Measurements from ENCODE around the gene RECK. TPM values are rescaled to one million over a fixed set of nuclear protein-coding genes. Genes with fewer than 3 reads are reported as not detected.
"Not testable (repeated sequence)": the region's sequence is repeated elsewhere in the genome, so short reads cannot be mapped to it uniquely, and the experiment has no call there.

The RECK gene
- total RNA-seq, 1 experiment from 2014 or later, result 10.1 TPM

DNA sequence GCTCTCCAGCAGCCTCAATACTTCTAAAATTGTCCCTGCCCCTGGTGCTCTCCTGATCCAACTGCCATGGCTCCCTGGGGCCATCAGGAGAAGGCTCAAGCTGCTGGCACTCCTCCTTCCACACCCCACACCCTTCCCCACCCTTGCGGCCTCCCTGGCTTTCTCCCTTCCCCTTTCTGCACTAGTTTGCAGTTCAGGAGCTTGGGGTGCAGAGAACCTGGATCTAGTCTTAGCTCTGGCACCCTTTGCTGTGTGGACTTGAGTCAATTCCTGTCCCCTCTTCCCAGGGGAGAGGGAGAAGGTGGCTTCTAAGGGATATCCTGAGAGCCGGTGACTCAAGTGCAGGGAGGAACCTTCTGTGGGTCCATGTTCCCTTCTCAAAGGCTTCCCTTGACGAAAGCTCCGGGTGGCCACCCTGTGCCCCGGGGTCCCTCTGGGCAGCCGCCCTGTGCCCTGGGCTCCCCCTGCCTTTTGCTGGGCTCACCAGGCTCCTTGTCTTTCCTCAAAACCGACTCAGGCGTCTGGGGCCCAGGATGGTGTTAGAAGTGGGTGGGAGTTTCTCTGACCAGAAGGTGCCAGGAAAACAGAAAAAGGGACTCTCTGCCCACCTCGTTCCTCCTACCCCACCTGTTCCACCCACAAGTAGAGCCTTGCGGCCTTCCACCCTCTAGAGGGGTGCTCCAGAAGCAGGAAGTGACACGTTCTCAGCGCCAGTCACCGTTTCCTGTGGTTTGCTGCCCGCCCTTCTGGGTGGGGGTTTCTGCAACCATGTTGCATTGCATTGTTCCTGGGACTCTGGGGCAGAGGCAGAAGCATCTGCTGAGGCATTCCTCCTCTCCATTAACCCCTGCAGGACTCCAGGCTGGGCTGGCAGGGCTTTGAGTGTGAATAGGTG is 114.8 kb downstream of the RECK start:
- Histone ChIP-seq H3K4me3 (no peak overlapping the region), H3K27ac (no peak overlapping the region), H3K36me3 (peaks cover 2% of the 10 kb centered on the region), H3K4me1 (peaks cover 24% of the 10 kb centered on the region), H3K27me3 (no peaks in the 10 kb centered on the region), H3K9me3 (replicated peaks) (no peaks in the 10 kb centered on the region)
- no peak for DNase-seq

GRCh38 chr9:36152741-36153438 is 116.2 kb downstream of the RECK start:
- Histone ChIP-seq H3K4me1 (peaks cover 24% of the 10 kb centered on the region), H3K36me3 (peaks cover 5% of the 10 kb centered on the region), H3K9me3 (replicated peaks) (no peaks in the 10 kb centered on the region), H3K4me3 (no peak overlapping the region), H3K27ac (no peak overlapping the region), H3K27me3 (no peaks in the 10 kb centered on the region)
- no peak for DNase-seq

DNA sequence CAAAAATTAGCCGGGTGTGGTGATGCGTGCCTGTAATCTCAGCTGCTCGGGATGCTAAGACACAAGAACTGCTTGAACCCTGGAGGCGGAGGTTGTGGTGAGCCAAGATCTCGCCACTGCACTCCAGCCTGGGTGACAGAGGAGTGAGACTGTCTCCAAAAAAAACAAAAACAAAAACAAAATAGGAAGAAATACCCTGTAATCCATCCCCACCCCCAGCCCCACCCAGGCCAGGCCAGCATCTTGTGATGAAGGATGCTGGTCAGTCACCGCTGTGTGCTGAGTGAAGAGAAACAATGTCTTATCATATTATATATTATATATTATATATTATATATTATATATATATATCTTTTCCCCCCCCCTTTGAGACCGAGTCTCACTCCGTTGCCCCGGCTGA is 117.0 kb downstream of the RECK start:
- Histone ChIP-seq H3K4me1 (peaks cover 19% of the 10 kb centered on the region), H3K36me3 (peaks cover 5% of the 10 kb centered on the region), H3K4me3 (no peak overlapping the region), H3K27me3 (no peaks in the 10 kb centered on the region), H3K9me3 (replicated peaks) (no peaks in the 10 kb centered on the region), H3K27ac (no peak overlapping the region)
- no peak for DNase-seq

DNA sequence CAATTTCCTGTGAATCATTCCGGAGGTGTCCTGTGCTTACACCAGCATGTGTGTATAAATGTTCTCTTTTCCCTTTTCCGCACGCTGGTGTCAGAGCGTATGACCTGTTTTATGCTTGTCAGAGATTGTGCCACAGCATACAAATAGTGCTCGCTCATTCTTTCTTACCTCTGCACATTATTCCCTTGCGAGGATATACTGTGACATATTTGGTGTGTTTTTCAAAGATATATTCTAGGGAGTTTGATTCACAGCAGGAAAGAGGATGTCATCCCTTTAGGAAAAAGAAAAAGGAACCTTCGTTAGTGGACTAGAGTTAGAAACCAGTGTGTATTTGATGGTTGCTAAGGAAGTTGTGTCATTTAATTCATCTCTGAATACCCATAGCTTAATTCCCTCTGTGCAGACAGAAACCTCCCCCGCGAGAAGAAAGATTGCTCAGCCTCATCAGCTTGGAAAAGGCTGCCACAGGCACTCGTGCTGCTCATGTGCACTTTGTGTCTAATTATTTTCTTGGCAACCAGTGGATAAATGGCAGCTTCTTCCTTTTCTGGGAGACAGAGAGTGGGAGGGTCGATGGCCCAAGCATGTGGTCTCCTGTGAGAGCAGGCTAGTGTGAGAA is 117.7 kb downstream of the RECK start:
- H3K36me3 ChIP-seq, result peaks cover 5% of the 10 kb centered on the region
- no peak overlapping the region for H3K27ac ChIP-seq
- H3K27me3 ChIP-seq, result no peaks in the 10 kb centered on the region
- H3K4me1 ChIP-seq, result peaks cover 13% of the 10 kb centered on the region
- no peak for DNase-seq
- H3K4me3 ChIP-seq, result no peak overlapping the region
- H3K9me3 ChIP-seq (replicated peaks), result no peaks in the 10 kb centered on the region

- Histone ChIP-seq H3K36me3 (peaks cover 5% of the 10 kb centered on the region), H3K9me3 (replicated peaks) (no peaks in the 10 kb centered on the region), H3K4me1 (peaks cover 2% of the 10 kb centered on the region; the same call in 1 of the 2 replicates), H3K27ac (no peak overlapping the region), H3K27me3 (no peaks in the 10 kb centered on the region), H3K4me3 (no peak overlapping the region)
- DNase-seq, result no peak
These were observed 119.4 kb downstream of the RECK start for GRCh38 chr9:36156116-36156515.

- Histone ChIP-seq H3K9me3 (replicated peaks) (no peaks in the 10 kb centered on the region), H3K4me3 (no peak overlapping the region), H3K4me1 (peaks cover 15% of the 10 kb centered on the region), H3K36me3 (peaks cover 5% of the 10 kb centered on the region; the same call in 1 of the 2 replicates), H3K27me3 (no peaks in the 10 kb centered on the region), H3K27ac (no peak overlapping the region)
- no peak for DNase-seq
These were observed 121.4 kb downstream of the RECK start for GRCh38 chr9:36158122-36158521.

DNA sequence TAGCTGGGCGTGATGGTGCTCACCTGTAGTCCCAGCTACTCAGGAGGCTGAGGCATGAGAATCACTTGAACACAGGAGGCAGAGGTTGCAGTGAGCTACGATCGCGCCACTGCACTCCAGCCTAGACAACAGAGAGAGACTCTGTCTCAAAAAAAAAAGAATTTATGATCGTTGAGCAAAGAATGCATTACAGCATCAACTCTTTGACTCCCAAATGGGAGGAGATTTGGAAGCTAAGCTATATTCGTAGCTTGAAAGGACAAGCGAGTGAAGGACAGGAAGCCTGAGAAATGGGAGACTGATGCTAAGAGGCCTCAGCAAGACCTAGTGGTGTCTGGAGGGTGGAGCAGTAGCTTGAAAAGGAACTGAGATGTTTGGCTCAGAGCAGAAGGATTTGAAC is 122.2 kb downstream of the RECK start:
- no peak overlapping the region for H3K27ac ChIP-seq
- peaks cover 20% of the 10 kb centered on the region for H3K4me1 ChIP-seq
- no peaks in the 10 kb centered on the region for H3K9me3 ChIP-seq (replicated peaks)
- peaks cover 5% of the 10 kb centered on the region; the same call in 1 of the 2 replicates for H3K36me3 ChIP-seq
- H3K27me3 ChIP-seq, result no peaks in the 10 kb centered on the region
- DNase-seq, result no peak
- H3K4me3 ChIP-seq, result no peak overlapping the region

DNA sequence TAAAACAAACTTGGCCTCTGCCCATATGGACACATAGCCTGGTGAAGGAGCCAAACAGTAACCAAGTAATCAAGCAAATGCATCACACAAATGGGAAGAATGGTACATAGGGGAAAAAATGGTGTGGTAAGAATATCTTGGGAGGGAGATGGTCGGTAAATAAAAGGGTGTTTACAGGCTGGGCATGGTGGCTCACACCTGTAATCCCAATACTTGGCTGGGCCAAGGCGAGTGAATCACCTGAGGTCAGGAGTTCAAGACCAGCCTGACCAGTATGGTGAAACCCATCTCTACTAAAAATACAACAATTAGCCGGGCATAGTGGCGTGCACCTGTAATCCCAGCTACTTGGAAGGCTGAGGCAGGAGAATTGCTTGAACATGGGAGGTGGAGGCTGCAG is 122.8 kb downstream of the RECK start:
- not testable (repeated sequence) for DNase-seq; H3K27me3 ChIP-seq; H3K36me3 ChIP-seq; H3K9me3 ChIP-seq (replicated peaks); H3K27ac ChIP-seq; H3K4me3 ChIP-seq
- H3K4me1 ChIP-seq, result peaks cover 26% of the 10 kb centered on the region

GRCh38 chr9:36160126-36160525 is 123.4 kb downstream of the RECK start:
- H3K27me3 ChIP-seq; DNase-seq; H3K9me3 ChIP-seq (replicated peaks); H3K27ac ChIP-seq; H3K4me3 ChIP-seq; H3K36me3 ChIP-seq: not testable (repeated sequence)
- peaks cover 32% of the 10 kb centered on the region for H3K4me1 ChIP-seq

GRCh38 chr9:36161187-36161586 is 124.5 kb downstream of the RECK start:
- H3K36me3 ChIP-seq, result peaks cover 5% of the 10 kb centered on the region; the same call in 1 of the 2 replicates
- H3K27ac ChIP-seq, result no peak overlapping the region
- H3K27me3 ChIP-seq, result no peaks in the 10 kb centered on the region
- H3K9me3 ChIP-seq (replicated peaks), result no peaks in the 10 kb centered on the region
- no peak for DNase-seq
- H3K4me1 ChIP-seq, result peaks cover 34% of the 10 kb centered on the region
- no peak overlapping the region for H3K4me3 ChIP-seq

DNA sequence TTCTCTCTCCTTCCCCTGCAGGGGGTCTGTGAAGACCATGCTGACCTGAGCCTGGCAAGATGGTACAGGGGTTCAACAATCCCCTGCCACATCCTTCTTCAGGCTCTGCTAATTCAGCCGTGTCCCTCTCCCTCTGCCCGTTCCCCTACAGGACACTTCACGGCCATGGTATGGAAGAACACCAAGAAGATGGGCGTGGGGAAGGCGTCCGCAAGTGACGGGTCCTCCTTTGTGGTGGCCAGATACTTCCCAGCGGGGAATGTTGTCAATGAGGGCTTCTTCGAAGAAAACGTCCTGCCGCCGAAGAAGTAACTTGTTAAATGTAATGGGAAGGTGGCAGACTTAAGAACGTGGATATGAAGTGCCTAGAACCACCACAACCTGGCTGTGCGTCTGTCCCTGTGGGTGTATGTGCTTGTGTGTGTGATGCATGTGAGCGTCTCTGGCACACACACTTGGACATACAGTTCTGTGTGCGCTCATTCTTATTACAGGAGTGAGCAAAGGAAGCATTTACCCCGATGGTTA is 125.6 kb downstream of the RECK start:
- H3K27ac ChIP-seq, result peak overlapping the region; percentile 97
- H3K4me1 ChIP-seq, result peaks cover 34% of the 10 kb centered on the region
- H3K27me3 ChIP-seq, result no peaks in the 10 kb centered on the region
- H3K9me3 ChIP-seq (replicated peaks), result no peaks in the 10 kb centered on the region
- DNase-seq, result no peak
- no peak overlapping the region for H3K4me3 ChIP-seq
- no peaks in the 10 kb centered on the region for H3K36me3 ChIP-seq

- Histone ChIP-seq H3K4me3 (peak overlapping the region; percentile 29), H3K9me3 (replicated peaks) (no peaks in the 10 kb centered on the region), H3K36me3 (no peaks in the 10 kb centered on the region), H3K4me1 (peaks cover 34% of the 10 kb centered on the region), H3K27ac (peak overlapping the region; percentile 97), H3K27me3 (no peaks in the 10 kb centered on the region)
- peak; percentile 98 to 99 for DNase-seq
These were observed 126.5 kb downstream of the RECK start for GRCh38 chr9:36163049-36163785.

- H3K4me1 ChIP-seq, result peaks cover 34% of the 10 kb centered on the region
- no peaks in the 10 kb centered on the region for H3K36me3 ChIP-seq
- peak; percentile 62 to 76 for DNase-seq
- no peaks in the 10 kb centered on the region for H3K27me3 ChIP-seq
- peak overlapping the region; percentile 29 for H3K4me3 ChIP-seq
- H3K9me3 ChIP-seq (replicated peaks), result no peaks in the 10 kb centered on the region
- H3K27ac ChIP-seq, result peak overlapping the region; percentile 97
These were observed 127.1 kb downstream of the RECK start for GRCh38 chr9:36163786-36164170.

GRCh38 chr9:36164372-36164771 is 127.7 kb downstream of the RECK start:
- Histone ChIP-seq H3K9me3 (replicated peaks) (no peaks in the 10 kb centered on the region), H3K27ac (peak overlapping the region; percentile 97; the same call in 1 of the 2 replicates), H3K4me3 (no peak overlapping the region), H3K4me1 (peaks cover 34% of the 10 kb centered on the region), H3K27me3 (no peaks in the 10 kb centered on the region), H3K36me3 (no peaks in the 10 kb centered on the region)
- peak in 1 of 2 experiments; percentile 33 for DNase-seq
